NT2/D1 (cell line): ENCODE measurements around the gene FPGT.
"Not testable (repeated sequence)": the region's sequence is repeated elsewhere in the genome, so short reads cannot be mapped to it uniquely, and the experiment has no call there.

Experiments
- DNase-seq: peaks from one replicate; pipeline ENCODE4 v3.0.0-alpha.2; 2011; ENCODE audit warnings: low read depth, low spot score
- H3K27me3 ChIP-seq: 2 replicates; pipeline ENCODE4 v1.6.0; 2011; ENCODE audit warnings: mild to moderate bottlenecking; ENCODE audit not compliant: insufficient read length, insufficient read depth
- H3K36me3 ChIP-seq: 2 replicates; pipeline ENCODE4 v1.6.1; 2011; ENCODE audit warnings: mild to moderate bottlenecking, low read length, mixed read lengths; ENCODE audit not compliant: insufficient read depth, insufficient read length
- H3K4me1 ChIP-seq: 2 replicates; pipeline ENCODE4 v1.5.1; 2011; ENCODE audit not compliant: insufficient read depth, insufficient read length
- H3K4me3 ChIP-seq: 2 replicates; pipeline ENCODE4 v1.5.1; 2011; ENCODE audit warnings: low read depth; ENCODE audit not compliant: insufficient read length
- H3K9ac ChIP-seq: 2 replicates; pipeline ENCODE4 v1.6.0; 2011; ENCODE audit warnings: low read depth; ENCODE audit not compliant: insufficient read length
- H3K9me3 ChIP-seq: 2 replicates; pipeline ENCODE4 v1.5.1; 2011; ENCODE audit warnings: mild to moderate bottlenecking, low read length; ENCODE audit not compliant: insufficient read depth
- SUZ12 ChIP-seq: IDR thresholded peaks from 2 replicates; pipeline ENCODE4 v1.6.1; 2011; ENCODE audit not compliant: insufficient read length, insufficient read depth; ENCODE audit errors: extremely low read depth
- YY1 ChIP-seq: IDR thresholded peaks from 2 replicates; pipeline ENCODE4 v1.6.1; 2011; ENCODE audit not compliant: insufficient read length, insufficient read depth
- ZNF274 ChIP-seq: IDR thresholded peaks from 2 replicates; pipeline ENCODE4 v1.6.1; 2011; ENCODE audit warnings: mild to moderate bottlenecking, low read depth, low read length

Gene FPGT

DNA sequence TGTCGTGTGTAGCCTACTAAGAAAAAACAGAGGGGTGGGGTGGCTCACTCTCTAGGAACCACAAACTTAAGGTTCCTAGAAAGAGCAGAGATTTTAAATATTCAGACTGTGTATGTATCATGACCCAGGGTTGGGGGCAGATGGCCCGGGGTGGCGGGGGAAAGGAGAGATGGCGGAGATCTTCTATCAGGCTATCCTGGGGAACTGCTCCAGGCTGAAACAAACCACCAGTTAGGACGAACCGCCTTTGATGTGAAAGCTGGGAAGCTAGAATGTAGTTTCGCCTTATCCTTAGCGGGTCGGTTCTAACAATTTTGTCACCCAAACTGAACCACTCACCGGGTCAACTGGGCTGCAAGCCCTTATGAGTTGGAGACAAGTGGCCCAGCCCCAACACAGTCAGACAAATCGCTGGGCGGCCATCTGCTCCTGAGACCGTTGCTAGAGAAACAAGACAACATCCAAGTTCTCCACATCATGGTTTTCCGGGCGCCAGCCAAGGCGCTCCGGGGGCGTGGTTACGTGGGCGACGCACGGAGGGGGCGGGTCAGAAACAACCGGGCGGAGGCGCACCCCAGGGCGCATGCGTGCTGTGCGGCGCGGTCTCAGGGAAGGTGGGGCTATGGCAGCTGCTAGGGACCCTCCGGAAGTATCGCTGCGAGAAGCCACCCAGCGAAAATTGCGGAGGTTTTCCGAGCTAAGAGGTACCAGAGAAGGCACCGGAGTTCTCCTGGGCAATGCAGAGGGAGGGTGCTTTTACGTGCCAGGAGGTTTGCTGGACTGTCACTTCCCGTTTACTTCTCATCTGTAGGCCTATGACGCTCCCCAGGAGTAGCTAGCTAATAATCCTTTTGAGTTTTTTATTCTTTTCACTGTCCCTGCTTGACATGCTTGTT, at the start of gene FPGT, which contains the start of gene LRRIQ3:
TSS of gene FPGT (plus strand) at position 586 of the 896 bp plus-strand sequence. CDS start at position 623, 37 bp downstream.
TSS of gene LRRIQ3 (minus strand) at position 520 of the 896 bp plus-strand sequence. CDS start 14,492 bp downstream, outside the sequence.
- Histone ChIP-seq H3K9me3 (no peaks in the 10 kb centered on the region), H3K36me3 (peaks cover 14% of the 10 kb centered on the region), H3K27me3 (no peaks in the 10 kb centered on the region), H3K4me3 (peak within 1 kb of the TSS; percentile 74), H3K4me1 (no peaks in the 10 kb centered on the region), H3K9ac (peak within 1 kb of the TSS; percentile 83)
- peak; percentile 94 for DNase-seq
- TF ChIP-seq ZNF274 (no peak), SUZ12 (no peak), YY1 (peak; percentile 35)

DNA sequence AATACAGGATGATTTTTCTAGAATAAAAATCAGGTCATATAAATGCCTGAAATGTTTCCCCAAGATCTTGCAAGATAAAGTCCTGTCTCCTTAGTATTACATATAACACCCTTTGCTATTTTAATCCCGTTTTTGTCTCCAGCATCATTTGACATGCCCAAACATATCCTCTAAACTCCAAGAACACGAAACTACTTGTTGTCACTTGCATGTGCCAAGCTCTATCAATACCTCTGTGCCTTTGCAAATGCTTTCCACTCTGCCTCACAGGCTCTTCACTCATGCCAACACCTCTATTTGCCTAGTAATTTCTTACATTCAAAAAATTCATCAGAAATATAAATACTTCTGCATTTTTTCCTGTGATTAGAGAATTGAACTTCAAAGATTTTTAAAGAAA, 38.0 kb upstream of the FPGT start:
- DNase-seq = no peak

DNA sequence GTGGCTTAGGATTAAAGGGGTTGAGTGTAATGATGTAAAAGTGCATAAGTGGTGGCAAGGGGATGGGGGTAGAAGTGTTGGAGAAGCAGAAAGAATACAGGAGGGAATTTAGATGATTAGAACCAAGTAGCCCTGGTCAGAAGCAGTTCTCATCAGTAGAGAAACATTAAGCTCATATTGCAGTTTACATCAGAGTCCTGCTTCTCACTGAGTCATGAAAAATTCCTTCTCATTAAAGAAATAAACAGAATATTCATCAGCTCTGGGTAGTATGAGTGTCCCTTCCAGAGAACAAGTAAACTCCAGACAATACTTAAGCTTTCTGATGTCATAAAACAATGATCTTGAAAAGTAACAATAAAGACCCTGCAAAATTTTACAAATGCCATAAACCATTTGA, 36.5 kb upstream of the FPGT start:
- Histone ChIP-seq H3K9ac (no peak overlapping the region), H3K4me1 (no peaks in the 10 kb centered on the region), H3K36me3 (no peaks in the 10 kb centered on the region), H3K4me3 (no peak overlapping the region), H3K9me3 (no peaks in the 10 kb centered on the region), H3K27me3 (no peaks in the 10 kb centered on the region)
- no peak for DNase-seq
- TF ChIP-seq YY1 (no peak), ZNF274 (no peak), SUZ12 (no peak)

More for the DNA sequence above, 38.0 kb upstream of the FPGT start:
- Histone ChIP-seq H3K9ac (no peak overlapping the region), H3K9me3 (no peaks in the 10 kb centered on the region), H3K4me1 (no peaks in the 10 kb centered on the region), H3K4me3 (no peak overlapping the region), H3K36me3 (no peaks in the 10 kb centered on the region), H3K27me3 (no peaks in the 10 kb centered on the region)
- TF ChIP-seq SUZ12 (no peak), YY1 (no peak), ZNF274 (no peak)

DNA sequence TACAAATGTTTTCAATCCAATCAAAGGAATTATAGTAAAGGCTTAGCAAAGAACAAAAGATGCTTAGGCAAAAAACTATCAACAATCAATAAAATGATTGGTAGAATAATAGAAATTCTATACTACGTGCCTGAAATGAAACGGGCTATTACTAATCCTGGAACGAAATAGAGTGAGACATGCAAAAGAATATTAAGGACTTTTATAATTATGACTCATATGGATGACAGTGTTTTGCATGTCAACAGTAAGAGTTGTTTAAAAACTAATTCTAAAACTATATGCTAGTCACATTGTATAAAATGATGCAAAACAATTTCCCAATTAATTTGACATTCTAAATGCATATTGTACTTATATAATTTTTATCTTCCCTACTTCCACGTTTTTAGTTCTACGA, 35.7 kb upstream of the FPGT start:
- TF ChIP-seq SUZ12 (no peak), YY1 (no peak), ZNF274 (no peak)
- H3K9me3 ChIP-seq = no peaks in the 10 kb centered on the region
- H3K4me1 ChIP-seq = no peaks in the 10 kb centered on the region
- H3K9ac ChIP-seq = no peak overlapping the region
- H3K27me3 ChIP-seq = no peaks in the 10 kb centered on the region
- no peak overlapping the region for H3K4me3 ChIP-seq
- DNase-seq = no peak
- H3K36me3 ChIP-seq = no peaks in the 10 kb centered on the region

DNA sequence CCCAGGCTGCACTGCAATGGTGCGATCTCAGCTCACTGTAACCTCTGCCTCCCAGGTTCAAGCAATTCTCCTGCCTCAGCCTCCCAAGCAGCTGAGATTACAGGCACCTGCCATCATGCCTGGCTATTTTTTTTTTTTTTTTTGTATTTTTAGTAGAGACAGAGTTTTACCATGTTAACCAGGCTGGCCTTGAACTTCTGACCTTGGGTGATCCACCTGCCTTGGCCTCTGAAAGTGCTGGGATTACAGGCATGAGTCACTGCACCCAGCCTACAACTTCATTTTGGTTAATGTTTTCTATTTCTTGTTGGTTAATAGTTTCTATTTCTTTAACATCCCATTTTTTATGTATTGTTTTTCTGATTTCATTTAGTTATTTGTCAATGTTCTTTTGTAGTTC, 23.6 kb upstream of the FPGT start:
- H3K36me3 ChIP-seq, H3K27me3 ChIP-seq, DNase-seq, H3K9ac ChIP-seq, H3K4me3 ChIP-seq, H3K4me1 ChIP-seq, H3K9me3 ChIP-seq: not testable (repeated sequence)

DNA sequence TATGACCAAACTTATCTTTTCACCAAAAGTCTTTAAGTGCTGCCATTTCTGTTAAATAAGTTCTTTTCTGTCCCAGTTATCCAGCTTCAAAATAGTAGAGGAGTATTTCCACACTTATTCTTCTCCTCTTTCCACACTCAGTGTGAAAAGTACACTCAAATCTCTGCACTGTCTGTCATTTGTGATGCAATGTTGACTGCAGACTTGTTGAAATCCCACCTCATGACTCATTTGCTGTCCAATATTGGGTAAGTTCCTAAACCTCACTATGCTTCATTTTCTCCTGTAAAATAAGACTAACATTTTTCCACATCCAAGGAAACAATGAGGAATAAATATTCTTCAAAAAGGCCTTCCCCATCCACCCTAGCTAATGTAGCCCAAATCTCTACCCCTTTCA, 17.6 kb upstream of the FPGT start:
- Histone ChIP-seq H3K4me1 (no peaks in the 10 kb centered on the region), H3K9me3 (no peaks in the 10 kb centered on the region), H3K9ac (no peak overlapping the region), H3K36me3 (no peaks in the 10 kb centered on the region), H3K27me3 (no peaks in the 10 kb centered on the region), H3K4me3 (no peak overlapping the region)
- no peak for DNase-seq
- TF ChIP-seq ZNF274 = no peak
- no peak for TF ChIP-seq YY1
- no peak for TF ChIP-seq SUZ12

DNA sequence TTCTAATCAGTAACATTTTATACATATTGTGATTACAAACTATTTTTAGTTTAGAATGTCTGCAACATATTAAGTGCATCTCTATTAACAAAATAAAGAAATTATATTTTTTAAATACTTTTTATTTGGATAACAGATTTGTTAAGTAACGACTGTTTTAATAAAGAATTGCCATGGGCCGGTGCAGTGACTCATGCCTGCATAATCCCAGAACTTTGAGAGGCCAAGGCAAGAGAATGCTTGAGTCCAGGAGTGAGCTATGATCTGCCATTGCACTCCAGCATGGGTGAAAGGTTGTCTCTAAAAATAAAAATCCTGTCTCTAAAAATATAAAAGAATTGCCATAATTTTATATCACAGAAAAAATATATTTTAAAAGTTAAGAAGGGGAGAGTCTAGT, 4.1 kb upstream of the FPGT start:
- Histone ChIP-seq H3K4me3 (no peak overlapping the region), H3K36me3 (no peaks in the 10 kb centered on the region), H3K9me3 (no peaks in the 10 kb centered on the region), H3K4me1 (no peaks in the 10 kb centered on the region), H3K9ac (no peak overlapping the region), H3K27me3 (no peaks in the 10 kb centered on the region)
- no peak for DNase-seq
- TF ChIP-seq SUZ12 (no peak), ZNF274 (no peak), YY1 (no peak)

DNA sequence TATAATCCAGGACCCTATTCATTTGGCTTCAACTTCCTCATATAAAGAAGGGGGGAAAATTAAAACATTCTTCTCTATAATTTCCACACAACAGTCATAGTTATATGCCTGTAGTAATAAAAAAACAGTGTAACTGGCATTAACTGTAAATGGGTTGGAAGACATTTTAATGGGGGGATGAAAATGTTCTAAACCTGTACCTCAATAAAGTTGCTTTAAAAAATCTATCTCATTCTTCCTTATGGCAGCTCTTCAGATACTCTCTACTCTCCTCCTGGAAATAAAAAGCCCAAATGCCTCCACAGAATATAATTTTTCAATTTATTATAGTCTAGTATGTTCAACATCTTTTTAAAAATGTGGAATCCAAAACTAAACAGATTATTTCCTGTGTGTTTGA, 2.7 kb upstream of the FPGT start:
- Histone ChIP-seq H3K4me3 (no peak overlapping the region), H3K4me1 (no peaks in the 10 kb centered on the region), H3K9me3 (no peaks in the 10 kb centered on the region), H3K36me3 (peaks cover 6% of the 10 kb centered on the region), H3K27me3 (no peaks in the 10 kb centered on the region), H3K9ac (no peak overlapping the region)
- TF ChIP-seq SUZ12 (no peak), ZNF274 (no peak), YY1 (no peak)
- no peak for DNase-seq
